Gastrocnemius medialis (tissue), 4 donors: ENCODE data around the gene SETD3. TPM values are rescaled to one million over a fixed set of nuclear protein-coding genes. Genes with fewer than 3 reads are reported as not detected.

Source experiments
- ATAC-seq, 2 donors: fragments of 150-250 bp; one replicate each; pipeline ENCODE4 v1.9.1; 2016
- DNase-seq, 2 donors: peaks; one replicate each; pipeline ENCODE4 v3.0.0-alpha.2; 2019
- H3K27ac ChIP-seq, 4 donors: fragments of 200-600 bp; sonication (generic); 1 replicate in 1 of 4; 2 replicates in 3 of 4; pipeline ENCODE4 v1.5.1; 2016 to 2018; ENCODE audit warnings: mild to moderate bottlenecking in 2 of 4, moderate library complexity in 1 of 4
- H3K27me3 ChIP-seq, 3 donors: fragments of 200-600 bp; sonication (generic) in 2 of 3; 1 replicate in 1 of 3; 2 replicates in 2 of 3; pipeline versions ENCODE4 v1.5.1 to v1.6.0; 2016 to 2019; ENCODE audit warnings: mild to moderate bottlenecking in 1 of 3, moderate library complexity in 1 of 3
- H3K36me3 ChIP-seq, 2 donors: fragments of 200-600 bp; sonication (generic) in 1 of 2; one replicate each; pipeline ENCODE4 v1.5.1; 2017 to 2018
- H3K4me1 ChIP-seq, 2 donors: fragments of 200-600 bp; sonication (generic) in 1 of 2; one replicate each; pipeline ENCODE4 v1.5.1; 2016 to 2017; ENCODE audit warnings: mild to moderate bottlenecking in 2 of 2
- H3K4me3 ChIP-seq, 4 donors: fragments of 200-600 bp; sonication (generic) in 3 of 4; 1 replicate in 1 of 4; 2 replicates in 3 of 4; pipeline ENCODE4 v1.5.1; 2016 to 2019; ENCODE audit warnings: mild to moderate bottlenecking in 2 of 4
- H3K9me3 ChIP-seq, 3 donors: fragments of 200-600 bp; sonication (generic) in 2 of 3; 1 replicate in 1 of 3; 2 replicates in 2 of 3; pipeline ENCODE4 v1.5.1; 2016 to 2019
- CTCF ChIP-seq, 5 experiments: fragments of 450-650 bp in 3 of 5; fragments of 200-600 bp in 2 of 5; sonication (generic) in 2 of 5; IDR thresholded peaks in 4 of 5; conservative IDR thresholded peaks in 1 of 5; 1 replicate in 4 of 5; 2 replicates in 1 of 5; pipeline ENCODE4 v1.5.1; 2016 to 2019; ENCODE audit warnings: antibody characterized with exemption in 5 of 5, mild to moderate bottlenecking in 3 of 5, moderate library complexity in 3 of 5
- POLR2A ChIP-seq, 2 donors: fragments of 450-650 bp; IDR thresholded peaks; one replicate each; pipeline ENCODE4 v1.6.1; 2017; ENCODE audit warnings: antibody characterized with exemption in 2 of 2, mild to moderate bottlenecking in 2 of 2, moderate library complexity in 2 of 2
- in situ Hi-C, 4 donors: fragments of 200-750 bp; cut with MboI; loops; one replicate each; pipeline versions ENCODE4 v1.15.0 to v1.8.0; 2017; ENCODE audit warnings: low sequenced_read_pairs in 4 of 4
- intact Hi-C: fragments of 100-400 bp; cut with DNase I; formaldehyde crosslinking; loops from one replicate; pipeline ENCODE4 v1.15.1; 2023; ENCODE audit warnings: low total_unique reads
- total RNA-seq, 4 donors: library from RNA; depleted of rRNA; stranded (reverse); fragments of >200 nt; gene quantifications; one replicate each; pipeline versions ENCODE4 v1.1.0 to v1.2.3, GENCODE V29; 2016

SETD3 gene
- total RNA-seq, 4 donors from 2014 or later, result 116 to 170 (median 117) TPM

GRCh38 chr14:99471731-99472130, 8.9 kb downstream of the SETD3 start:
- Histone ChIP-seq H3K27ac (no peak overlapping the region), H3K9me3 (no peaks in the 10 kb centered on the region), H3K36me3 (no peaks in the 10 kb centered on the region), H3K4me3 (no peak overlapping the region), H3K27me3 (no peaks in the 10 kb centered on the region), H3K4me1 (peaks cover 62 to 75% of the 10 kb centered on the region in 2 donors)
- ATAC-seq, result no peak
- intact Hi-C loops, result no loop called here
- TF ChIP-seq POLR2A (IDR thresholded peaks at IDR 0.05) (no peak), CTCF (IDR thresholded peaks at IDR 0.05 in 4 of 5, conservative IDR thresholded peaks at IDR 0.05 in 1 of 5) (no peak)
- no peak for DNase-seq
- in situ Hi-C loops, result no loop called here

DNA sequence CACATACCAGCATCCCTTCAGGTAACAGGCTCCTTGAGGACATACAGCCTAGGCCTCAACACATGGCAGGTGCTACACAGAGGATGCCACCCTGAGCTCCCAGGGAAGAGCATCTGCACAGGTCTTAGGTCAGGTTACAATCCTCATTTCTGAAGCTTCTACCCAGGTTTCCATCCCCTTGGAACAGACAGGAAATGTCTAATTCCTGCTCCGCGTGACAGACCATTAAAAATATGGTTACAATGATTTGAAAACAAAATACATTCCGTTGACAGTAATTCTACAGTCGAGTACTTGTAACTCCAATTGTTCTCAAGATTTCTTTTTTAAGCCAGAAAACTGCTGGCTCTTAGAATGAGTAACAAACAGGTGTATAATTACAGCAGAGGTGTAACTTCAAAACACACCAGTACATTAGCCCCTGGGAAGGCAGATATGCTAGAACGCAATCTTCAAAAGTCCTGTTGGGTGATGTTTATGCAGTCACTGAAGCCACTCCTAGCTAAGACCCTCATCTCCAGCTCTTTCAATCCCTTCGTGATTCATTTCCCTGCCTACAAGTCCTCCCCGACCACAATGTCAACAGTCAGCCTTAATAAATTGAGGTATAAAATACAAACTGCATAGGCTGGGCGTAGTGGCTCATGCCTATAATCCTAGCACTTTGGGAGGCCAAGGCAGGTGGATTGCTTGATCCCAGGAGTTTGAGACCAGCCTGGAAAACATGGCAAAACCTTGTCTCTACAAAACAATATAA, 11.6 kb downstream of the SETD3 start:
- DNase-seq (no peak), ATAC-seq (no peak)
- Histone ChIP-seq H3K4me1 (peaks cover 45 to 59% of the 10 kb centered on the region in 2 donors), H3K27me3 (no peaks in the 10 kb centered on the region), H3K27ac (peak overlapping the region in 1 of 4 donors; percentile 50), H3K4me3 (no peak overlapping the region), H3K36me3 (peaks cover 0 to 7% of the 10 kb centered on the region in 2 donors), H3K9me3 (no peaks in the 10 kb centered on the region)
- intact Hi-C loops, result no loop called here
- in situ Hi-C loops, result no loop called here
- TF ChIP-seq POLR2A (IDR thresholded peaks at IDR 0.05) (no peak), CTCF (IDR thresholded peaks at IDR 0.05 in 4 of 5, conservative IDR thresholded peaks at IDR 0.05 in 1 of 5) (no peak)

GRCh38 chr14:99468081-99468480, 12.6 kb downstream of the SETD3 start:
- peaks cover 49 to 61% of the 10 kb centered on the region in 2 donors for H3K4me1 ChIP-seq
- ATAC-seq, result no peak
- intact Hi-C loops, result no loop called here

DNA sequence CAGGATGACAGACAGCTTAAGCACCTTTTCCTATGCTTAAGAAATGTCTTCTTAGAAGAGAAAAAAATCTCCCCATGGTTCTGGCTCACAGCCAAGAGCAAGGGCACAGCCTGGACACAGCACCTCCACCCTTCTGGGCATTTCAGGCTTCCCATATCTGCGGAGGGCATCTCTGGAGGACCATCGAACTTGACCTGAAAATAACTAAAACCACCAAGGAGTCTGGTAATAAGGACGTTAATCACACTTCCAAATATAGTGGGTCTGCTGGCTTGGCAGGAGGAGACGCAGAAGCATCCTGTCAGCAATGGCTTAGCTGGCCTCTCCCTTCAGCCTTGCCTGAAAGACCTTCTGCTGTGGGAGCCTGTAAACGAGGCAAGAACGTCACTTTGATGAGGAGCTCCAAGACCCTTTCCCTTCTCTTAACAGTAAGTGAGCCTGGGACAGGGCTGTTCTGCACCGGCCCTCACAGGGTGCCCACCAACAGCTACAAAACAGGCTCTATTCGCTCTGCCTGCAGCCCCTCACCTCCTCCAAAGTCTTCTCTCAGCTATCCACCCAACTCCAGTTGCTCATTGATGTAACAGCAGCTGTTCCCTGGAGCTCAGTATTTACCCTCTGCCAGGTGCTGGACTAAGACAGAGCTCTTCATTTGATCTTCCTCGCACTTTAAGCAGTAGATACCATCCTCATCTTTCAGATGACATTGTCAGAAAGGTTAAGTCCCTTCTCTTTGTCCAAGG, 13.2 kb downstream of the SETD3 start:
- DNase-seq (no peak), ATAC-seq (peak; percentile 66 to 77)
- peak overlapping the region; percentile 17 to 58 (median 46) for H3K27ac ChIP-seq
- peaks cover 44 to 55% of the 10 kb centered on the region in 2 donors for H3K4me1 ChIP-seq
- no peaks in the 10 kb centered on the region for H3K9me3 ChIP-seq
- H3K4me3 ChIP-seq, result no peak overlapping the region
- peaks cover 0 to 15% of the 10 kb centered on the region in 2 donors for H3K36me3 ChIP-seq
- no peak for TF ChIP-seq POLR2A (IDR thresholded peaks at IDR 0.05)
- TF ChIP-seq CTCF (IDR thresholded peaks at IDR 0.05 in 4 of 5, conservative IDR thresholded peaks at IDR 0.05 in 1 of 5), result no peak
- intact Hi-C loops (no loop called here), in situ Hi-C loops (no loop called here)
- no peaks in the 10 kb centered on the region for H3K27me3 ChIP-seq

More at GRCh38 chr14:99468081-99468480, 12.6 kb downstream of the SETD3 start:
- H3K4me3 ChIP-seq, result no peak overlapping the region
- DNase-seq, result no peak
- H3K27me3 ChIP-seq, result no peaks in the 10 kb centered on the region
- no peaks in the 10 kb centered on the region for H3K9me3 ChIP-seq
- H3K27ac ChIP-seq, result peak overlapping the region in 3 of 4 donors; percentile 43 to 58 (median 50)
- TF ChIP-seq POLR2A (IDR thresholded peaks at IDR 0.05) (no peak), CTCF (IDR thresholded peaks at IDR 0.05 in 4 of 5, conservative IDR thresholded peaks at IDR 0.05 in 1 of 5) (no peak)
- in situ Hi-C loops, result no loop called here
- peaks cover 0 to 10% of the 10 kb centered on the region in 2 donors for H3K36me3 ChIP-seq
